Cardiac fibroblast (primary cell): ENCODE data around the gene PCDH1.

ENCODE experiments used
- DNase-seq, 2 donors: peaks; one replicate each; pipeline versions ENCODE4 v3.0.0 to v3.0.0-alpha.2; 2010; ENCODE audit warnings: low read depth in 2 of 2
- H3K4me3 ChIP-seq, 2 donors: replicated peaks in 1 of 2; 1 replicate in 1 of 2; 2 replicates in 1 of 2; pipeline ENCODE4 v1.5.1; 2011; ENCODE audit warnings: low read depth in 2 of 2, low read length in 2 of 2, mild to moderate bottlenecking in 2 of 2, moderate library complexity in 1 of 2
- TF ChIP-seq, protein P1 (sequence below): IDR thresholded peaks from one replicate; pipeline ENCODE4 v1.5.1; 2011; ENCODE audit warnings: low read depth, mild to moderate bottlenecking, low read length, inconsistent platforms

PCDH1 gene

DNA sequence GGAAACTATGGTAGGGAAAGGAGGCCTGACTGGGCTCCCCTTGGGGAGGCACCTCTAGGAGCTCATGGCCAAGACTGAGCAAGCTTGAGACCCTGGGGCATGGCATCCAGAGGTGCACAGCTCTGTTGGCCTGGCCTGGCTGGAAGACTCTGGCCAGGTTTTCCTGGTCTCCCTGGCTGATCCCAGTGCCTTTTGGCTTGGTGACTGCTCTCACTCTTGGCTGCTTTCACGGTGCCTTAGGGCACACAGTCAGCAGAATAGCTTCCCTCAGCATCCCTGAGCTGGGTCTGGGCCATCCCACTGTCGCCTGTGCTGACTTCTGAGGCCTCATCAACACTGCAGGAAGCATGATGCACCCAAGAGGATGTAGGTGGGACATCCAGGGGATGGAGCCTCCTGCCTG, 32.1 kb upstream of the PCDH1 start:
- TF ChIP-seq, protein P1, sequence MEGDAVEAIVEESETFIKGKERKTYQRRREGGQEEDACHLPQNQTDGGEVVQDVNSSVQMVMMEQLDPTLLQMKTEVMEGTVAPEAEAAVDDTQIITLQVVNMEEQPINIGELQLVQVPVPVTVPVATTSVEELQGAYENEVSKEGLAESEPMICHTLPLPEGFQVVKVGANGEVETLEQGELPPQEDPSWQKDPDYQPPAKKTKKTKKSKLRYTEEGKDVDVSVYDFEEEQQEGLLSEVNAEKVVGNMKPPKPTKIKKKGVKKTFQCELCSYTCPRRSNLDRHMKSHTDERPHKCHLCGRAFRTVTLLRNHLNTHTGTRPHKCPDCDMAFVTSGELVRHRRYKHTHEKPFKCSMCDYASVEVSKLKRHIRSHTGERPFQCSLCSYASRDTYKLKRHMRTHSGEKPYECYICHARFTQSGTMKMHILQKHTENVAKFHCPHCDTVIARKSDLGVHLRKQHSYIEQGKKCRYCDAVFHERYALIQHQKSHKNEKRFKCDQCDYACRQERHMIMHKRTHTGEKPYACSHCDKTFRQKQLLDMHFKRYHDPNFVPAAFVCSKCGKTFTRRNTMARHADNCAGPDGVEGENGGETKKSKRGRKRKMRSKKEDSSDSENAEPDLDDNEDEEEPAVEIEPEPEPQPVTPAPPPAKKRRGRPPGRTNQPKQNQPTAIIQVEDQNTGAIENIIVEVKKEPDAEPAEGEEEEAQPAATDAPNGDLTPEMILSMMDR, result no peak
- H3K4me3 ChIP-seq, result no peak overlapping the region
- no peak for DNase-seq

DNA sequence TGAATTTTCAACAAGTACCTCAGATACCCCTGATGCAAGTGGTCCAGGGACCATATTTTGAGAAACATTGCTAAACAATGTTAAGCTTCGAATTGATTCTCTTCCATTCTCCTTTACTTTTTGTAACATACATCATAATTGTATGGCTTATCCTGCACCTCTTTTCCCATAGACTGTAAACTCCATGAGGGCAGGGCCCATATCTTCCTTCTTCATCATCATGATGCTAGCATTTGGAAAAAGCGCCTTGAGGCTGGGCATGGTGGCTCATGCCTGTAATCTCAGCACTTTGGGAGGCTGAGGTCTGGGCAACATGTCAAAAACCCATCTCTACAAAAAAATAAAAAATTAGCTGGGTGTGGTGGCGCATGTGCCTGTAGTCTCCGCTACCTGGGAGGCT, 31.0 kb upstream of the PCDH1 start:
- no peak overlapping the region for H3K4me3 ChIP-seq
- TF ChIP-seq, protein P1, result no peak
- DNase-seq, result no peak

DNA sequence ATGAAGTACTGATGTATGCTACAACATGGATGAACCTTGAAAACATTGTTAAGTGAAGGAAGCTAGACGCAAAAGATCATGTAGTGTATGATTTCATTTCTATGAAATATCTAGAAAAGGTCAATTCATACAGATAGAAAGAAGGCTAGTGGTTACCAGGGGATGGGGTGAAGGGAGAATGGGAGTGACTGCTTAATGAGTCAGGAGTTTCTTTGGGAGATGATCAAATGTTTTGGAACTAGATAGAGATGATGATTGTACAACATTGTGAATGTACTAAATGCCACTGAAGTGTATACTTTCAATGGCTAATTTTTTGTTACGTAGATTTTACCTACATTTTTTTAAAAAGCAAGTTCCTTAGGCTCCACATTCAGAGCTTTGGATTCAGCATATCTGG, 30.6 kb upstream of the PCDH1 start:
- no peak overlapping the region for H3K4me3 ChIP-seq
- peak in 1 of 2 donors; percentile 71 for DNase-seq
- TF ChIP-seq, protein P1, result no peak

DNA sequence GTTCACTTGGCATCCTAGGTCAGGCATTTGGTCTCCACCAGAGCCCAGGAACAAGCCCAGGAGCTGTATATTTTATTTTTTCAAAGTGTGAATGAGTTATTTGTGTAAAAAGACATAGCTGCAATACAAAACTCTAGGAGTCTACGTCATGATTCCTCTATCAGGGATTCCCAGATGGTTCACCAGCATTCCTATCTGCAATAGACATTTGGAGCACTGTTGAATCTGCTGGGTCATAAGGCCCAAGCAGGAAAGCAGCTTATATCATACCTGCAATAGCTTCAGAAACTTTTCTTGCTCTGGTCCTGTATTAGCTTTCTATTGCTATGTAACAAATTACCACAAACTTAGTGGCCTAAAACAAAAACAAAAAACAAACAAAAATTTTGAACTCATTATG, 28.8 kb upstream of the PCDH1 start:
- DNase-seq, result no peak

DNA sequence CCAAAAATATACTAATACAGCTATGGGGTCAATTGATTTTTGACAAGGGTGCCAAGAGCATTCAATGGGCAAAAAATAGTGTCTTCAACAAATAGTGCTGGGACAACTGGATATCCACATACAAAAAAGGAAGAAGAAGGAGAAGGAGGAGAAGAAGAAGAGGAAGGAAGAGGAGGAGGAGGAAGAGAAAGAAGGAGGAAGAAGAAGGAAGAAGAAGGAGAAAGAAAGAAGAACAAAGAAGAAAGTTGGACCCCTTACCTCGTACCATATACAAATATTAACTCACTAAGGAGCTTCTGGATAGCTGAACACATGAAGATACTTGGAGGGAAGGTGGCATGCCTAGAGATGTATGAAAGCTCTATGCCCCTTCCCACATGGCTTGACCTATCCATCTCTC, 28.3 kb upstream of the PCDH1 start:
- no peak for DNase-seq
- no peak overlapping the region for H3K4me3 ChIP-seq
- TF ChIP-seq, protein P1, result no peak

More for the DNA sequence above, 28.8 kb upstream of the PCDH1 start:
- TF ChIP-seq, protein P1, result no peak
- H3K4me3 ChIP-seq, result no peak overlapping the region

DNA sequence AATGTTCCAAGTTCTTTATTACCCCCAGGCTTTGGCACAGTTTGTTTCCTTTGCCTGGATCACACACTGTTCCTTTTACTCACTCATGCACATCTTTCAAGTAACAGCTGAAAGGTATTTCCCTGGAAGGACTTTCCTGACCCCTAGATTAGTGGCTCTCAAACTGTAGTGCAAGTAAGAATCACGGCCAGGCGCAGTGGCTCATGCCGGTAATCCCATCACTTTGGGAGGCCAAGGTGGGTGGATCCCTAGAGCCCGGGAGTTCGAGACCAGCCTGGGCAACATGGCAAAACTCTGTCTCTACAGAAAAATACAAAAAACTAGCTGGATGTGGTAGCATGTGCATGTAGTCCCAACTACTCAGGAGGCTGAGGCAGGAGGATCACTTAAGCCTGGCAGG, 26.3 kb upstream of the PCDH1 start:
- TF ChIP-seq, protein P1, result no peak
- DNase-seq, result no peak
- no peak overlapping the region for H3K4me3 ChIP-seq

DNA sequence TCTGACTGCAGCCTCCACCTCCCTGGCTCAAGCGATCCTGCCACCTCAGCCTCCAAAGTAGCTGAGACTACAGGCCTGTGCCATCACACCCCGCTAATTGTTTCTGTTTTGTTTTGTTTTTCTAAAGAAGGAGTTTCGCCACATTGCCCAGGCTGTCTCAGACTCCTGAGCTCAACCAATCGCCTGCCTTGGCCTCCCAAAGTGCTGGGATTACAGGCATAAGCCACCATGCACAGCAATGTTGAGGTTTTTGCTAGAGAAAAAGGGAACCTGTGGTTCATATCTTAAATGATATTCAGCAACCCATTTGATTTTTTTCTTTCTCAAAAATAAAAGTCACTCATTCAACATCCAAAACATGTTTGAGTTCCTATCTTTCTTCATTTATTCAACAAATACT, 25.1 kb upstream of the PCDH1 start:
- TF ChIP-seq, protein P1, result no peak
- no peak for DNase-seq
- H3K4me3 ChIP-seq, result no peak overlapping the region
